GM12878 (cell line): ENCODE data around the gene OGFOD3. TPM values are rescaled to one million over a fixed set of nuclear protein-coding genes. Genes with fewer than 3 reads are reported as not detected.
A peak's percentile ranks its signal among the peaks of the same experiment; 100 is the strongest.

ENCODE experiments used
- ATAC-seq: fragments of 200-7000 bp; cut with Tn5 transposase; 3 replicates; pipeline ENCODE4 v1.9.1; 2020; ENCODE audit warnings: mild to moderate bottlenecking, moderate library complexity
- BruUV-seq: library from RNA; stranded (reverse); fragments of 400-500 nt; replicated peaks from 2 replicates; lab custom pipeline; 2021; lab: Mats Ljungman, UMichigan
- CTCF ChIA-PET: fragments of 300-600 bp; sonication (Branson Sonifier 250); formaldehyde crosslinking; extraction: SDS; loops from one replicate; lab custom pipeline; 2021; ENCODE audit warnings: inconsistent platforms; lab: Yijun Ruan, JAX
- POLR2A ChIA-PET: fragments of 350-600 bp; formaldehyde crosslinking; extraction: SDS; loops from one replicate; lab custom pipeline; 2021; ENCODE audit warnings: inconsistent platforms; lab: Charles Lee
- RAD21 ChIA-PET: fragments of 300-600 bp; sonication (Branson Sonifier 250); formaldehyde crosslinking; loops from one replicate; lab custom pipeline; 2023; ENCODE audit warnings: antibody characterized with exemption; ENCODE audit not compliant: unreplicated experiment; lab: Charles Lee
- SMC1A ChIA-PET: fragments of 300-600 bp; sonication (Branson Sonifier 250); formaldehyde crosslinking; loops from one replicate; lab custom pipeline; 2023; ENCODE audit not compliant: unreplicated experiment, uncharacterized antibody; lab: Charles Lee
- DNase-seq: peaks from one replicate; pipeline ENCODE4 v3.0.0-alpha.2; 2011; ENCODE audit warnings: low read depth, low spot score
- FAIRE-seq: peaks from 3 replicates; lab custom pipeline; 2011; peaks lifted over from hg19 to GRCh38; lab: Jason Lieb, UNC
- H2AFZ ChIP-seq: 2 replicates; pipeline ENCODE4 v1.6.0; 2011; ENCODE audit warnings: low read depth, low read length, control low read depth; ENCODE audit not compliant: control insufficient read depth
- H3K27ac ChIP-seq: 2 replicates; pipeline ENCODE4 v1.5.1; 2011; ENCODE audit warnings: control low read depth; ENCODE audit not compliant: control insufficient read depth, insufficient read depth
- H3K27me3 ChIP-seq, 2 experiments: replicated peaks in 1 of 2; 2 replicates each; pipeline versions ENCODE4 v1.6.0 to v1.6.1; 2011; ENCODE audit warnings: low read length in 1 of 2; ENCODE audit not compliant: control insufficient read depth in 2 of 2, insufficient read depth in 2 of 2
- H3K36me3 ChIP-seq, 2 experiments: 2 replicates each; pipeline ENCODE4 v1.5.1; 2011; ENCODE audit warnings: low read length in 1 of 2; ENCODE audit not compliant: control insufficient read depth in 2 of 2, insufficient read depth in 2 of 2
- H3K4me1 ChIP-seq: 2 replicates; pipeline ENCODE4 v1.6.1; 2011; ENCODE audit warnings: mild to moderate bottlenecking, low read length, moderate library complexity, mixed read lengths; ENCODE audit not compliant: control insufficient read depth, insufficient read depth
- H3K4me2 ChIP-seq: 2 replicates; pipeline ENCODE4 v1.6.0; 2011; ENCODE audit warnings: control low read depth; ENCODE audit not compliant: control insufficient read depth, insufficient read depth
- H3K4me3 ChIP-seq: fragments of 200-600 bp; sonication (generic); 2 replicates; pipeline ENCODE4 v1.5.1; 2016
- H3K79me2 ChIP-seq: 2 replicates; pipeline ENCODE4 v1.6.0; 2011; ENCODE audit warnings: low read length; ENCODE audit not compliant: control insufficient read depth, insufficient read depth
- H3K9ac ChIP-seq: 2 replicates; pipeline ENCODE4 v1.8.0; 2011; ENCODE audit warnings: low read length, control low read depth, mixed read lengths; ENCODE audit not compliant: control insufficient read depth, insufficient read depth
- H3K9me3 ChIP-seq: replicated peaks from 3 replicates; pipeline ENCODE4 v1.5.1; 2011; ENCODE audit warnings: mild to moderate bottlenecking, low read length; ENCODE audit not compliant: control insufficient read depth, insufficient read depth
- H4K20me1 ChIP-seq: 2 replicates; pipeline ENCODE4 v1.6.0; 2011; ENCODE audit not compliant: control insufficient read depth, insufficient read depth
- EED ChIP-seq: sonication (generic); IDR thresholded peaks from 2 replicates; pipeline ENCODE4 v1.6.1; 2016; ENCODE audit warnings: antibody characterized with exemption, low read depth
- FOS ChIP-seq: IDR thresholded peaks from 3 replicates; pipeline ENCODE4 v1.6.1; 2011; ENCODE audit warnings: borderline replicate concordance; ENCODE audit not compliant: insufficient read length; ENCODE audit errors: extremely low read depth
- FOXM1 ChIP-seq: IDR thresholded peaks from 2 replicates; pipeline ENCODE4 v1.6.1; 2012; ENCODE audit warnings: low read depth, mild to moderate bottlenecking, inconsistent platforms, low read length, moderate library complexity
- JUNB ChIP-seq: IDR thresholded peaks from 2 replicates; pipeline ENCODE4 v1.6.1; 2016; ENCODE audit warnings: antibody characterized with exemption, mild to moderate bottlenecking
- KAT2A ChIP-seq: conservative IDR thresholded peaks from 2 replicates; pipeline ENCODE4 v1.6.1; 2011; ENCODE audit warnings: low read depth, low read length; ENCODE audit not compliant: control insufficient read depth
- MYC ChIP-seq: IDR thresholded peaks from 2 replicates; pipeline ENCODE4 v1.6.1; 2011; ENCODE audit warnings: mild to moderate bottlenecking, low read length, moderate library complexity, inconsistent platforms; ENCODE audit not compliant: insufficient read depth, insufficient replicate concordance, insufficient read length, severe bottlenecking
- NFXL1 ChIP-seq: fragments of 450-650 bp; IDR thresholded peaks from 2 replicates; pipeline ENCODE4 v1.6.1; 2017; ENCODE audit warnings: antibody characterized with exemption, mild to moderate bottlenecking, borderline replicate concordance
- POLR2AphosphoS5 ChIP-seq: IDR thresholded peaks from 2 replicates; pipeline ENCODE4 v1.6.1; 2011; ENCODE audit warnings: mild to moderate bottlenecking, low read length, inconsistent platforms
- SP1 ChIP-seq: IDR thresholded peaks from one replicate; pipeline ENCODE4 v1.6.1; 2011; ENCODE audit warnings: low read depth, low read length
- WGBS: methylation state at CpG from one replicate; pipeline ENCODE4 v1.1.6; 2016; ENCODE audit warnings: low lambda C conversion rate; ENCODE audit not compliant: insufficient replicate concordance, insufficient coverage; ENCODE audit errors: missing lambda C conversion rate; 5-methylcytosine and 5-hydroxymethylcytosine counted together
- in situ Hi-C: fragments of 300-500 bp; cut with MboI; formaldehyde crosslinking; loops from 9 replicates; pipeline ENCODE4 v1.14.3; 2018; ENCODE audit warnings: mixed read lengths
- intact Hi-C: fragments of 100-400 bp; cut with micrococcal nuclease; formaldehyde crosslinking; loops from one replicate; pipeline ENCODE4 v1.14.2; 2022; ENCODE audit not compliant: unreplicated experiment
- polyA plus RNA-seq, 11 experiments: library from polyadenylated mRNA; depleted of rRNA in 4 of 11; unstranded in 6 of 11; stranded (reverse) in 5 of 11; fragments of >200 nt; fragmentation: Nextera tagmentation in 4 of 11; fragmentation: Illumina TruSeq in 1 of 11; extraction: Ambion mirVana in 4 of 11; extraction: Trizol in 1 of 11; gene quantifications; 1 replicate in 1 of 11; 2 replicates in 10 of 11; pipeline versions ENCODE4 v1.2.1 to v1.2.3, GENCODE V29; 2011 to 2016; ENCODE audit warnings: inconsistent platforms in 2 of 11, missing spikeins in 2 of 11, low read depth in 1 of 11
- total RNA-seq, 4 experiments: library from RNA; depleted of rRNA in 3 of 4; stranded (reverse); fragments of >200 nt in 3 of 4; fragmentation: Illumina TruSeq in 1 of 4; extraction: Trizol in 1 of 4; gene quantifications; 2 replicates each; pipeline versions ENCODE4 v1.2.1 to v1.2.3, GENCODE V29; 2013 to 2021
- TF ChIP-seq, protein P1 (sequence below): IDR thresholded peaks from 2 replicates; pipeline ENCODE4 v1.6.1; 2012; ENCODE audit warnings: improper control_type of control experiment, low read depth, low read length; ENCODE audit not compliant: insufficient replicate concordance
- TF ChIP-seq, protein P2 (sequence below): fragments of 450-650 bp; IDR thresholded peaks from 2 replicates; pipeline ENCODE4 v1.6.1; 2017; ENCODE audit warnings: mild to moderate bottlenecking, low read depth, inconsistent platforms; ENCODE audit not compliant: poor library complexity, severe bottlenecking
- TF ChIP-seq, protein P3 (sequence below): fragments of 450-650 bp; IDR thresholded peaks from 2 replicates; pipeline ENCODE4 v1.6.1; 2017; ENCODE audit warnings: low read depth, mild to moderate bottlenecking, moderate library complexity

OGFOD3 gene
- total and polyA plus RNA-seq, 10 of the 15 experiments (the other 5 are each of a cell fraction or from before 2014, with no cell fraction given), result 0.48 to 28.4 (median 18.3) TPM

DNA sequence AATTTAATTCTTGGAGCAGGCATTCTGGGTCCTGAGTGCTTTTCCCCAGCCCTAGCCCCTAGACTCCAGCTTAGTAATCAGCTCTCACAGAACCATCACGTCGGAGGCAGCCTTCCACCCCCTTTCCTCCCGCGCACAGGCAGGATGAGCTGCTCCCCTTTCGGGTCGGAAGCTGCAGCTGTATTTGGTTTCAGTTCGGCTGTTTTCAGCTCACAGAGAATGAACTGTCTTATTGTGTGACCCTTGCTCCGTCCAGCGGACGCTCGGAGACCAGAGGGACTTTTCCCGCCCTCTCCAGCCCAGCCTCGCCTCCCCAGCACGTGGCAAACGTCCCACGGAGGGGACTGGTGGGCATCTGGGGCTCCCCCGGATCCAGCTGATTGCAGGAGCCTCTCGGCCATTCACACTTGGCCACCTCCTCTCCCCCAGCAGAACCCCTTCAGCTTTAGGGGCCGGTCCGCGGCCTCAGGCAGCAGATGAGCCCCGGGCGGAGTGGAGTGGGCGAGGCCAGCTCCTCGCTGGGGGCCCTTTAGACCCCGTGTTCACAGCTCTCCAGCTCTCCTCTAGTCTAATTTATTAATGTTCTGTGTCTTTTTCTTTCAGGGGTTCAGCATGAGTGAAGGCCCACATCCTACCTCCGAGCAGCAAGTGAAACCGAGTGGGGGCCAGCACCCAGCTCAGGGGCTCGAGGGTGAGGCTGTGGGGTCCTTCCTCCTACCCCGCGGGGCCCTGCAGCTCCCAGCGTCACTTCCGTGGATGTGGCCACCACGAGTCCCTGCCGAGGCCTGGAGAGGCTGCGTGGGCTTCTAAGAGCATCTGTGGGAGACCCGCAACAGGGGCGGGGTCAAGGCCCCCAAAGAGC is 47.7 kb downstream of the OGFOD3 start:
- Histone ChIP-seq H2AFZ (no peak overlapping the region), H3K4me3 (peak overlapping the region; percentile 36; the same call in 1 of the 2 replicates)
- intact Hi-C loops, result no loop called here
- TF ChIP-seq JUNB (no peak), MYC (no peak), NFXL1 (no peak), FOXM1 (no peak), FOS (no peak), POLR2AphosphoS5 (no peak), KAT2A (no peak), EED (peak; percentile 28; the same call in 1 of the 2 replicates), SP1 (no peak)
- TF ChIP-seq, protein P1, sequence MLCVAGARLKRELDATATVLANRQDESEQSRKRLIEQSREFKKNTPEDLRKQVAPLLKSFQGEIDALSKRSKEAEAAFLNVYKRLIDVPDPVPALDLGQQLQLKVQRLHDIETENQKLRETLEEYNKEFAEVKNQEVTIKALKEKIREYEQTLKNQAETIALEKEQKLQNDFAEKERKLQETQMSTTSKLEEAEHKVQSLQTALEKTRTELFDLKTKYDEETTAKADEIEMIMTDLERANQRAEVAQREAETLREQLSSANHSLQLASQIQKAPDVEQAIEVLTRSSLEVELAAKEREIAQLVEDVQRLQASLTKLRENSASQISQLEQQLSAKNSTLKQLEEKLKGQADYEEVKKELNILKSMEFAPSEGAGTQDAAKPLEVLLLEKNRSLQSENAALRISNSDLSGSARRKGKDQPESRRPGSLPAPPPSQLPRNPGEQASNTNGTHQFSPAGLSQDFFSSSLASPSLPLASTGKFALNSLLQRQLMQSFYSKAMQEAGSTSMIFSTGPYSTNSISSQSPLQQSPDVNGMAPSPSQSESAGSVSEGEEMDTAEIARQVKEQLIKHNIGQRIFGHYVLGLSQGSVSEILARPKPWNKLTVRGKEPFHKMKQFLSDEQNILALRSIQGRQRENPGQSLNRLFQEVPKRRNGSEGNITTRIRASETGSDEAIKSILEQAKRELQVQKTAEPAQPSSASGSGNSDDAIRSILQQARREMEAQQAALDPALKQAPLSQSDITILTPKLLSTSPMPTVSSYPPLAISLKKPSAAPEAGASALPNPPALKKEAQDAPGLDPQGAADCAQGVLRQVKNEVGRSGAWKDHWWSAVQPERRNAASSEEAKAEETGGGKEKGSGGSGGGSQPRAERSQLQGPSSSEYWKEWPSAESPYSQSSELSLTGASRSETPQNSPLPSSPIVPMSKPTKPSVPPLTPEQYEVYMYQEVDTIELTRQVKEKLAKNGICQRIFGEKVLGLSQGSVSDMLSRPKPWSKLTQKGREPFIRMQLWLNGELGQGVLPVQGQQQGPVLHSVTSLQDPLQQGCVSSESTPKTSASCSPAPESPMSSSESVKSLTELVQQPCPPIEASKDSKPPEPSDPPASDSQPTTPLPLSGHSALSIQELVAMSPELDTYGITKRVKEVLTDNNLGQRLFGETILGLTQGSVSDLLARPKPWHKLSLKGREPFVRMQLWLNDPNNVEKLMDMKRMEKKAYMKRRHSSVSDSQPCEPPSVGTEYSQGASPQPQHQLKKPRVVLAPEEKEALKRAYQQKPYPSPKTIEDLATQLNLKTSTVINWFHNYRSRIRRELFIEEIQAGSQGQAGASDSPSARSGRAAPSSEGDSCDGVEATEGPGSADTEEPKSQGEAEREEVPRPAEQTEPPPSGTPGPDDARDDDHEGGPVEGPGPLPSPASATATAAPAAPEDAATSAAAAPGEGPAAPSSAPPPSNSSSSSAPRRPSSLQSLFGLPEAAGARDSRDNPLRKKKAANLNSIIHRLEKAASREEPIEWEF, result no peak
- TF ChIP-seq, protein P2, sequence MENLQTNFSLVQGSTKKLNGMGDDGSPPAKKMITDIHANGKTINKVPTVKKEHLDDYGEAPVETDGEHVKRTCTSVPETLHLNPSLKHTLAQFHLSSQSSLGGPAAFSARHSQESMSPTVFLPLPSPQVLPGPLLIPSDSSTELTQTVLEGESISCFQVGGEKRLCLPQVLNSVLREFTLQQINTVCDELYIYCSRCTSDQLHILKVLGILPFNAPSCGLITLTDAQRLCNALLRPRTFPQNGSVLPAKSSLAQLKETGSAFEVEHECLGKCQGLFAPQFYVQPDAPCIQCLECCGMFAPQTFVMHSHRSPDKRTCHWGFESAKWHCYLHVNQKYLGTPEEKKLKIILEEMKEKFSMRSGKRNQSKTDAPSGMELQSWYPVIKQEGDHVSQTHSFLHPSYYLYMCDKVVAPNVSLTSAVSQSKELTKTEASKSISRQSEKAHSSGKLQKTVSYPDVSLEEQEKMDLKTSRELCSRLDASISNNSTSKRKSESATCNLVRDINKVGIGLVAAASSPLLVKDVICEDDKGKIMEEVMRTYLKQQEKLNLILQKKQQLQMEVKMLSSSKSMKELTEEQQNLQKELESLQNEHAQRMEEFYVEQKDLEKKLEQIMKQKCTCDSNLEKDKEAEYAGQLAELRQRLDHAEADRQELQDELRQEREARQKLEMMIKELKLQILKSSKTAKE, result no peak
- TF ChIP-seq, protein P3, sequence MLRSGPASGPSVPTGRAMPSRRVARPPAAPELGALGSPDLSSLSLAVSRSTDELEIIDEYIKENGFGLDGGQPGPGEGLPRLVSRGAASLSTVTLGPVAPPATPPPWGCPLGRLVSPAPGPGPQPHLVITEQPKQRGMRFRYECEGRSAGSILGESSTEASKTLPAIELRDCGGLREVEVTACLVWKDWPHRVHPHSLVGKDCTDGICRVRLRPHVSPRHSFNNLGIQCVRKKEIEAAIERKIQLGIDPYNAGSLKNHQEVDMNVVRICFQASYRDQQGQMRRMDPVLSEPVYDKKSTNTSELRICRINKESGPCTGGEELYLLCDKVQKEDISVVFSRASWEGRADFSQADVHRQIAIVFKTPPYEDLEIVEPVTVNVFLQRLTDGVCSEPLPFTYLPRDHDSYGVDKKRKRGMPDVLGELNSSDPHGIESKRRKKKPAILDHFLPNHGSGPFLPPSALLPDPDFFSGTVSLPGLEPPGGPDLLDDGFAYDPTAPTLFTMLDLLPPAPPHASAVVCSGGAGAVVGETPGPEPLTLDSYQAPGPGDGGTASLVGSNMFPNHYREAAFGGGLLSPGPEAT, result no peak

More for the DNA sequence above, 47.7 kb downstream of the OGFOD3 start:
- 4% methylated on average over 38 of the region's 38 CpGs for WGBS
- Histone ChIP-seq H4K20me1 (no peaks in the 10 kb centered on the region), H3K79me2 (no peaks in the 10 kb centered on the region), H3K27ac (no peak overlapping the region), H3K4me1 (peaks cover 12% of the 10 kb centered on the region), H3K4me2 (peak overlapping the region; percentile 12), H3K9me3 (no peaks in the 10 kb centered on the region), H3K9ac (0 out of 2 replicates have a peak overlapping the region, but pooled peaks have one; percentile 1), H3K36me3 (no peaks in the 10 kb centered on the region), H3K27me3 (peaks cover 0 to 4% of the 10 kb centered on the region in 2 experiments; a peak in 2 of 4 replicates)
- in situ Hi-C loops, result no loop called here
- RAD21 ChIA-PET, result interaction anchor here (1.1 to 1.5 kb wide), 5 partner anchors 20 to 129 kb away, joined by 3 to 5 read pairs (median 3); no protein-coding TSS in a partner anchor
- ATAC-seq (peak; percentile 65), FAIRE-seq (peak; percentile 62), DNase-seq (no peak)
- CTCF ChIA-PET, result interaction anchor here (0.6 to 2.5 kb wide), 4 partner anchors 13 to 80 kb away, joined by 3 to 8 read pairs (median 4); no protein-coding TSS in a partner anchor
- BruUV-seq, result no TSS peak
- POLR2A ChIA-PET, result interaction anchor here (0.8 to 1.3 kb wide), 4 partner anchors 31 to 157 kb away, joined by 3 read pairs; no protein-coding TSS in a partner anchor
- SMC1A ChIA-PET, result interaction anchor here (0.7 to 1.2 kb wide), 3 partner anchors 30 to 78 kb away, joined by 3 read pairs; partner anchors contain the start of gene HEXD
